CD4-positive, alpha-beta T cell treated with Interferon gamma for 1 hour (primary cell): Measurements from ENCODE around the gene FAM120A.

Source experiments
- DNase-seq: peaks from one replicate; pipeline ENCODE4 v3.0.0-alpha.2; 2020

The FAM120A gene

DNA sequence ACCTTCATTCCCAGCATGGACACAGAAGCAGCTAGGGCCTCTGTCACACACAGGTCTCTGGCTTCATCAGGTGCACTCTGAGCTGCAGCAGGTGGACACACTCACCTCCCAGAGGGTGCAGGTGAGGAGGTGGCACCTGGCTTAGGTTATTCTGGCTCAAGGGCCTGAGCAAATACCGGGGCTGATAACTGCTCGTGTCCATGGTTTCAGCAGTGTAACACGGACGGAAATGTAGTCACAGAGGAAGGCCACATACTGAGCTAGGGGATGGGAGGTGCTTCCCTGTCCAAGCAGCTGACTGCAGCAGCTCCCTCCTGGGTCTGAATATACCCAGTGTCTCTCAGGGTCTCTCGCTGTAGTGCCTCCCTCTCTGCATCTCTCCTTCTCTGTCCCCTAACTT, 130.6 kb downstream of the FAM120A start:
- DNase-seq: no peak

DNA sequence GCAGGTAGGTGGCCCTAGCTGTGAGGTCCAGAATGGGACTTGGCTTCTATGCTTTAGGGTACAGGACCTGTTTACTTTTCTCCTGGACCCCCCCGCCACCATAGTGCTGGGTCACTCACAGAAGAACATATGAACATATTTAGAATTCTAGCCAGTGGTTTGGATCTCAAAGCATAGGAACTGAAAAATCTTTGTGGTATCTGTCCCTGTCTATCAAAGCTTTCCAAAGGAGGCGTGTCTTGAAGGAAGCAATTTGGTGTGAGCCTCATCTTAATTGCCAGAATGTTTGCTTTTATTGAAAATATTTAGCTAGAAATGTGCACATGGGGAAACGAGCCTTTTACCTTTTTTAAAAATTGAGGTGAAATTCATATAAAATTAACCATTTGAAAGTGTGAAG, 131.1 kb downstream of the FAM120A start:
- DNase-seq: no peak

DNA sequence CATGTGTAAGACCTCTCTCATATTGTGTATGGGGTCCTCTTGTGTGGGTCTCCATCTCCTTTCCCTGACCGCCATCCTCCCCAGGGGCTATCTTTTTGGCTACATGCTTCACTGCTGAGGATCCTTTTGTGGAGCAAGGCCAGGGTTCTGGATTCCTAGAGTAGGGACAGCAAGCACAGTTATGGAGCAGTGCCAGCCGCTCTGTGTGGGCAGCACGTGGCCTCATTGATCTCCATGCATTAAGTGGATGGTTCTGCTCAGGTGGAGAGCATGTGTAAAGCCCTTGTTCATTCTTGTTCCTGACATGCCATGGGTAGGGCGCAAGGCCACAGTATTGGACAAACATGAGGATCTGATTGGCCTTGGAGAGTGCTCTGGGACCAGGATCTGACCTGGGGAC, 133.8 kb downstream of the FAM120A start:
- DNase-seq: no peak

DNA sequence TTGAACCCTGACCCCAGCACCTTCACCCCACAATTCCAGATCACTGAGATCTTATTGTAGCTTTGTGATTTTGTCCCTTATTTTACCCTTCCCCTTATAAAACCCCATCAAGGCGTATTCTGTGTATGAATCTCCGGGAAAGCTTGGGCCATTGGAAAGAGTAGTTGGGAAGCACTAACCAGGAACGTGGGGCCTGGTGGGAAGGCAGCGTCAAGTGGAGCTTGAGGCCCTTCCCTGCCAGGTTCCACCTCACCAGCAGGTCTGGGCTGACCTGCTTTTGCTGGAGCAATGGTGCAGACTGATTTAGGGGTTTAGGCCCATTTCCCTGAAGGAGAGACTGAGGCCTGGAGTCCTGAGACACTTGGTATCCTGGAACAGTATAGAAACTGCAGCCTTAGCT, 134.2 kb downstream of the FAM120A start:
- no peak for DNase-seq

DNA sequence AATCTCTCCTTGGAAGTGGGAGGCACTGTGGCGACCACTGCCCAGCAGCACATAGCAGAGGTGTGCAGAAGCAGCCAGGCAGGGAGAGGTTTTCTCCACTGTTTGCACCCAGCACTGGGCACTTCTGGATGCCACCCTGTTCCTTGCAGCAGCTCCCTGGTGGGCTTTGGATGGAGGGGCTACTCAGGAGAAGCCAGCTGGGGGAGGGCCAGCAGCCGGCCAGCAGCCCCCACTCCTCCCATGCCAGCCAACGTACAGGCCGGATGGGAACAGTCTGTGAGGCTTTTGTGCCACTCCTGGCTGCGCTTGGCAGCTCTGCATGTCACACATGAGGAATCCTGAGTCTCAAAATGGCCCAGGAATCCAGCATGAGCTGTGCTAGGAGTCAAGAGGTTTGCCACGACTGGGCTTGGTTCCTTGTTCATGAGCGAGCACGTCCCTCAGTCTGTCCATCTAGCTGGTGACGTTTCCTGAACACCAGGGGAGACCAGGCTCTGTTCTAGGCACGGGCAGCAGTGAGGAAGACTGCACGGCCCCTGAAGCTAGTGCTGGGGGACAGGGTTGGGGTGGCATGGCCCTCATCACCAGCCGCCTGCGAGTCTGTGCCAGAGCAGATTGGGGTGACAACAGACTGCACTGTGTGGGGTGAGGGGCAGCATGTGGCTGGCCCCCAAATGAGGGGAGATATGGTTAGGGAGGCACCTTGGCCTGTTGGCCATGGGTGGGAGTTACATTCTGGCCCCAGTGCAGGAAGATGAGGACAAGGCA, 135.0 kb downstream of the FAM120A start:
- no peak for DNase-seq

DNA sequence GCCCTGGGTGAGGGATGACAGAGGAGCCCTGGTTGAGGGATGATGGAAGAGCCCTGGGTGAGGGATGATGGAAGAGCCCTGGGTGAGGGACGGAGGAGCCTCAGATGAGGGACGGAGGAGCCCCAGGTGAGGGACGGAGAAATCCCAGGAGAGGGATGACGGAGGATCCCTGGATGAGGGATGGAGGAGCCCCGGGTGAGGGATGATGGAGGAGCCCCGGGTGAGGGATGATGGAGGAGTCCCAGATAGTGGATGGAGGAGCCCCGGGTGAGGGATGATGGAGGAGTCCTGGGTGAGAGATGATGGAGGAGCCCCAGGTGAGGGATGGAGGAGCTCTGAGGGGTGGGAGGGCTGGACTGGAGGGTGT, 135.8 kb downstream of the FAM120A start:
- DNase-seq: no peak

DNA sequence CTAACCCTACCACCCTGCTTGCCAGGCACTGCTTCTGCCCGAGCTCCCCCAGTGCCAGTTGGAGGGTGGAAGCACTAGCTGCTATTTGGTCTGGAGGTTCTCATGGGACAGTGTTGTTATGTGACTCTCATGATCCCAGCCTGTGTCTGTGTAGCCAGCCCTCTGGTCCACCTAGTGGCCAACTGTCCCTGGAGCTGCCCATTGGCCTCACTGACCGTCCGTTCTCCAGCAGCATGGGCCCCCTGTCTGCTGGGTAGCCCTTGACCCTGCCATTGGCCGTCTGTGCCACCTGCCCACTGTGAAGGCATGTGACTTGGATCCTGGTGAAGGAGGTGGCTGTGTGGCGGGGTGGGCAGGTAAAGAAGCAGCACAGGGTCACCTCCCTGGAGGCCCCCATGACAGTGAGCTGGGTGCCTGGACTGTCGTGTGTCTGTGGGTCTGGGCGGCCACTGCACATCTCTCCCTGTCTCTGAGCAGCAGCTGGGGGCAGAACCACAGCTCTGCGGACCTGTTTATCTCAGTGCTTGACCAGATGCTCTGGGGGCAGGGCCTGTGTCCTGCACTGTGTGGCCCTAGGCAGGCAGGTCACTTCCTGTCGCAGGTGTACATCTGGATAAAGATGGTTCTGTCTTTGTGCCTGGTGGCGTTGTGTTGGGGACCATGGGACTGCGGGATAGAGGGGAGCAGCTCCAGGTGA, 136.3 kb downstream of the FAM120A start:
- no peak for DNase-seq

DNA sequence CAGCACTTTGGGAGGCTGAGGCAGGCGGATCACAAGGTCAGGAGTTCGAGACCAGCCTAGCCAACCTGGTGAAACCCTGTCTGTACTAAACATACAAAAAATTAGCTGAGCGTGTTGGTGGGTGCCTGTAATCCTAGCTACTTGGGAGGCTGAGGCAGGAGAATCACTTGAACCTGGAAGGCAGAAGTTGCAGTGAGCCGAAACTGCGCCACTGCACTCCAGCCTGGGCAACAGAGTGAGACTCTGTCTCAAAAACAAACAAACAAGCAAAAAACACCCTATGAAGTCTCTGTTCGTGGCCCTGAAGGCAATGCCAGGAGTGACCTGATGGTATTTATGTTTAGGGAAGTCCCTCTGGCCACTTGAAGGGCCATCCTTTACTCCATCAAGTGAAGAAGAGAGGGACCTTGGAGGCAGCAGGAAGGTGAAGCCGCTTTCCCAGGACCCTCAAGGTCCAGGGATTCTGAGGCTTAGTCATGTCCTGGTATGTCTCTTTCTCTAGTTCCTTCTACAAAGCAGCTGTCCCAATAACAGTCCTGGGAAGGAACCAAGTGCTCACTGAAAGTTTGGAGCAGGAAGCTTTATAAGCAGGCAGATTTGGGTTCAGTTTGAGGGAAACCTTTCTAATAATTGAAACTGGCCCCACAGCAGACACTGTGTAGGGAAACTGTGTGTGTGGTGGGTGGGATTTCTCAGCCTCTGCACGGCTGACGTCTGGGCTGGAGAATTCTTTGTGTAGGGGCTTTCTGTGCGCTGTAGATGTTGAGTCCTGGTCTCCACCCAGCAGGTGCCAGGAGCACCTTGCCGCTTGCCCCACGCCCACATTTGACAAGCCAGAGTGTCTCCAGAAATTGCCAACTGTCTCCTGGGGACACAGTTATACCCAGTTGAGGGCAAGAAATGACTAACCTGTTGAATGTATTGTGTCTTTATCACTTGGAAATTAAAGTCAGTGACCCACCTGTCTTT, 137.4 kb downstream of the FAM120A start:
- DNase-seq: no peak

DNA sequence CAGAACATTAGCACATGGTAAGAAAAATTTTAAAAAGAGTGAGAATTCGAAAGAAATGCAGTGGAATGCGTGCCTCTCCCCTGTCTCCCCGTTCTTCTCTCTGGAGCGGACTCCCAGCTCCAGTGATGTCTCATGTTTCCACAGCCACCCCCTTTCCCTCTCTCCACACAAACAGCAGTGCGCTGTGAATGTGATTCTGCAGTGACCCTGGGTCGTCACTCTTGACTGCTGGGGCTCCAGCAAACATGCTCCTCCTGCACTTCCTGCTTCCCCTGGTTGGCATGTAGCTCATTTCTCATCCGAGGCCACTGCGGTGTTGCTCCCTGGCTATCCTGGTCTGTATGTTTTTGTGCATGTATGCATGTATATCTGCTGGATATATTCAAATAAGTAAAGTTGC, 138.2 kb downstream of the FAM120A start:
- no peak for DNase-seq

DNA sequence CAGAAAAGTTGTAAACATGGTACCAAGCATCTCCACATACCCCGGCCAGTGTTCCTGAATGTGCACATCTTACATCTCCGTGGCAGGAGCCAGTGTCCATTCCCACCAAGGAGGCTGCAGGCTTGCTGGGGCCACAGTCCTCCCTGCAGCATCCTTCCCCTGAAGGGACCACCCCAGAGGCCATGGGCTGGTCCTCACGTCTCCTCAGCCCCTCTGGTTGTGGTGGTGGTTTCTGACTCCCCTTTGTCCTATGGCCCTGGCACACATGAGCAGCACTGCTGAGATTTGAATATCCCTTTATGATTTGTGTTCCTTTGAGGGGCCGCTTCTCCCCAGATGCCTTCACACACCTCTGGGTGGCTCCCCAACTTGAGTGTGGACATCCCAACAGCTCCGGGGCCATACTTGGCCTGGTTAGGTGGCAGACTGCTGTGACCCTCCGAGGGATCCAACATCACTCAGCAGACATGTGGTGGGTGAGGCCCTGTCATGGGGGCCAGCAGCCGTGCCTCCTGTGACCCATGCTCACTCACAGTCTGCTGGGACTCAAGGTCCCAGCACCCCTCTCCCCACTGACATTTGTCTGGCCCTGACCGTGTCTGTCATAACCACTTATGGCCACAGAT, 139.2 kb downstream of the FAM120A start:
- no peak for DNase-seq

DNA sequence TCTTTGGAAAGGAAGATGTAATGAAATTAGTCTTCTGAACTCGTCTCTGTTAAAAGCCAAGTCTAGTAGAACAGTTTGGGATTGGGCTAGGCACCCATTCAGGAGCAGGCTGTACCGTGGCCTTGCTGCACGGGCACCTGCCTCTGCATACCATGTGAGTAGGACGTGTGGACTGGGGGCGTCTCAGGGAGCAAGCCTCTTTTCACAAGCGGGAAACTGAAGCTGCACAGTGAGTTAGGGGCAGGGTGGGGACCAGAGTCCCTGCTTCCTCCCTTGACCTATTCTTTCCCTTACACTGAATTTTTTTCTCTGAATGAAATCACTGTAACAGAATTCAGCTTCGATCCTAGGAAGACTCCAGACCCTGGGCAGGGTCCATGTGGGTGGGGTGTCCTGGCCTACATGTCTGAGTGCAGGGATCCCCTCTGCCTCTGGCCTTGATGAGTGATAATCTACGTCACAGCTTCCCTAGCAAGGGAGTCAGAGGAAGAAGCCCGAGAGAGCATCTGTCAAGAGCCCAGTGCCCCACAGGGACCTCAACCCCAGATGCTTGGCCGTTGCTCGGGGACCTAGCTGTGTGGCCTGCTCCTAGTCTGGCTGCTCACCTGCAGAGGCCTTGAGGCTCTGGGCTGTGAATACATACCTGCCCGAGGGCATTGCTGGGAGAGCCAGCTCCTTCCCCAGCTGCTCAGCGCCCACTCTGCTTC, 140.0 kb downstream of the FAM120A start:
- DNase-seq: no peak

DNA sequence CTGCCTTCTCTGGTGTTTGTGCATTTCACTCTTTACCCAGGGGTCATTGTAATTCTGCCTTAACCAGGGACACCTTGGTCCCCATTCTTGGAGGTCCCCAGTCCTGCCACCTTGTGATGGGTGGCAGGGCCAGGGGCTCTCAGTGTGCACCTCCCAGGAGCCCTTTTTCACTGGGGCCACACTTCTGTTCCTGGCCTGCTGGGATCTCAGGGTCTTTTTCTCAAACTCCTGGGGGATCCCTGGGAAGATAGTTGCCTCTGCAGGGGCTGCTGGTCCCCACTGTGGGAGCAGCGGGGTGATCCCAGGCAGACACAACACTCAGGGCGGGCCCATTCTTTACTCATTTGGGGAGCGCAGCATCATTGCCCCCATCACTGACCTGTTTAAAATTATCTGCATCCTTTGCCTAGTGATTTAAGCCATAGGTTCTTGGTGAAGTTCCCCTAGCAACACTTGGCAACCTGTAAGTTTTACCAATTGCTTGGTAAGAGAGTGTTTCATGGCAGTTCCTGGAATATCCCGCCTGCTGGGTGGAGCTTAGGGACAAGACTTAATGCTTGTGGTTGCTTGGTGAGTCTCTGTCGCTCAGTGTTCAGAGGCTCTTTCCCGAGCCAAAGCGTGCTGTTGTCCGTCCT, 140.6 kb downstream of the FAM120A start:
- DNase-seq: no peak

DNA sequence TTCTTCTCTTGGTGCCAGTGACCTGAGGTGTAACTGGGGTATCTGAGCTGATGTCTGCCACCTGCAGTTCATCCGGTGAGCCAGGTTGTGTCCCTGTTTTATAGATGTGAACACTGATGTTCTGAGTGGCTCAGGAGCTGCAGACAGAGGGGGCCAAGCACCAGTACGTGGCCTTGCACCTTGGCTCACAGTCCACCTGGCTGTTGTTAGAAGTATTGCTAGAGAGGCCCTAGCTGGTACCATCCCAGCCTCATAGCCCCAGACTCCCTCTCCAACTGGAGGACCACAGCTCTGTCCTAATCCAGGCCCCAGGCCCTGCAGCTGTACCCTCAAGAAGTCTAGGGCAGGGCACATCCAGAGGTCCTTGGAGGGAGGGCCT, 141.1 kb downstream of the FAM120A start:
- DNase-seq: no peak

DNA sequence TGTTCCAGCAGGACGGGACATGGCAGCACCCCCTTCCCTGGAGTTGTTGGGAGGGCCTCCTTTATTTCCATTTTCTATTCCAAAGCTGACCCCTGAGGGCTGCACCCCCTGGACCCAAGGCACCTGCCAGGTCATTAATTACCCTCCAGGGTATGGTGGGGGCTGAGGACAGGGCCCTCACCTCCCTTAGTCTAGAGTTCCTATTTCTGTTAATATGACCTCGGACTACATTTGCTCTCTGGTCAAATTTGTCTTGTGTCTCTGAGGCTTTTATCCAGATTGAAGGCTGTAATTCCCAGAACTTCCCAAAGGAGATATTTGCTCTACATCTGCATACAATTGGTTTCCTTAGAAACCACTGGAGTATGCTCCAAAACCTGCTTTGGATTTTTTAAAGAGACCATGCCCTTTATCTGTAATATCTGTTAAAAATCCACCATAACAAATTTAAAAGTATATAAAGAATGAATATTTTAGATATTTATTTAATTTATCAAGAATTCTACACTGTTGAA, 141.7 kb downstream of the FAM120A start:
- no peak for DNase-seq

DNA sequence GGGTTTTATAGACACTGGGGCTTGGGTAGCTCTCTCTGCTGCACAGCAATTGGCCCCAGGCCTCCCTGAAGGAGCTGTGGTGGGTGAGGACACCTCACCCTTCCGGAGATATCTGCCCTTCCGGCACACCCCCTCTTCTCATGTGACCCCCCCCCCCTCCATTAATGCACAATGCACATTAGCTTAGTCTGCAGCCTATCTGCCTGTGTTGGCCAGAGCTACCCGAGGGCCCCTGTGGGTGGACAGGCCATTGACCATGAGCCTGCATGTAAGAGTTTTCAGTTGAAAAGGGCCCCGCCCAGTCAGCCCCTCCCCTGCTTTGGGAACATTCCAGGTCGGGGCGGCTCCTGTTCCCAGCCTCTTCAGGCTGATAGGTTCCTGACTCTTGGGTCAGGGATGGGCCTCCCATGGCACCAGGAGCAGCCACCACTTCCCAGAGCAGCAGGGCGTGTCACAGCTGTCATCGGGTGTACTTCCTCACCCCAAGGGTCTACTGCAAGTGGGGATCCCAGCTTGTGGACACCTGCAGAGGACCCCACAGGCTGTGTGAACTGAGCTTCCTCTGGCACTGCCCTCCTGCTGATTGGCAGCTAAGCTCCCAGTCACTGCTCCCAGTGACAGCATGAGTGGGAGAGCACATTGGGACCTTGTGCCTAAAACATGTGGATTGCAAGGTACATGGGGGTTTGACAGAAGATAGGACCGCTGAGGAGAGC, 142.7 kb downstream of the FAM120A start:
- DNase-seq: no peak

DNA sequence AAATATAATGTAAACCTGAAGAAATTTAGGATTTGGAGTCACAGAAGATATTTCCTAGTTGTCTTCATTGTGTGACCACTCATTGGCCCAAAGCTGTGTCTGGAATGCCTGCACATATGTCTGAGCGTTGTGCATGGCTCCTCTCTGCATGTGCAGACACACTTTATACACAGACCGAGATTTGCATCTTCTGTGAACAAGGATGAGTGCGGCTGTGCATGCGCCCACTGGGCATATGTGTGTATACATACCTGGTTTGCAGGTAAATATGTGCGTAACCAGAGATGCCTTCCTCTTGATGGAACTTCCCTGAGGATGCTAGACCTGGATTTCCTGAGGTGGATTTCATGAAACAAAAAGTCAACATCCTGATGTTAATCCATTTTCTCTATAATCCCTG, 144.0 kb downstream of the FAM120A start:
- no peak for DNase-seq

DNA sequence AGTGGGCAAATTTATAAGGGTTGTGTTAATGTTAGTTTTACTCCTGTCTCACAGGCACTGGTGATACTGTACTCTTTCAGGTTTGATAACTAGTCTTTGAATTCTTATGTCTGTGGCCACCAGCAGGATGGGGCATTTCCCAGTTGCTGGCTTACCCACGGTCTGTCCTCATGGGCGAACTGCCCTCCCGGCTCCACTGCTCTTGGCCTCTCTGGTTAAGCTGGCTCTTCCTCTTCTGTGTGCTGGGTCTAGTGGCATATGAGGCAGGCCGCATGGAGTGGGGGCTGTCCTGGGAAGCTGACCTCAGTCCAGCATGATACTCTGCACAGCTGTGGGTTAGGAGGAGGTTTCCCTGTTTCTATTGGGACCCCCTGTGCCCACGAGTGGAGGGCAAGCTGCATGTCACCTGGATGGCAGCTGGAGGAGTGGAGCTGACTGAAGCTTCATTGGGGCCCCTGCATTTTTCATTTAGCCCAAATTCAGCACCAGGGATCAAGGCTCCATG, 144.4 kb downstream of the FAM120A start:
- DNase-seq: no peak

DNA sequence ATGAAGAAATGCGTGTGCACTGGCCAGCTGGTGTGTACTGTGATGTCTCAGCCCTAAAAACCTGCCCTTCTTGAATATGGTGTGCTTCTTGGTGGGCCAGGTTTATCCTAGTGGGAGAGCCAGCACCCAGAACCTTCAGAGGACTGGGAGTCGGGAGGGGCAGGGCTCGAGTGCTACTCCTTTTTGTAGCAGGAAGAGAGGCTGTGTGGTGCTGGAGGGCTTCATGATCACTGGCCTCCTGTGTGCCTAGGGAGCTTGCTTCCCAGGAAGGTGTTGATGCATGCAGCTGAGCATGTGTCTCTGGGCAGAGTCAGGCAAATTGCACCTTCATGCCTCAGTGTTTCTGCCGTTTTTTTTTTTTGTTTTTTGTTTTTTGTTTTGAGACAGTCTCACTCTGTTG, 144.9 kb downstream of the FAM120A start:
- DNase-seq: no peak

DNA sequence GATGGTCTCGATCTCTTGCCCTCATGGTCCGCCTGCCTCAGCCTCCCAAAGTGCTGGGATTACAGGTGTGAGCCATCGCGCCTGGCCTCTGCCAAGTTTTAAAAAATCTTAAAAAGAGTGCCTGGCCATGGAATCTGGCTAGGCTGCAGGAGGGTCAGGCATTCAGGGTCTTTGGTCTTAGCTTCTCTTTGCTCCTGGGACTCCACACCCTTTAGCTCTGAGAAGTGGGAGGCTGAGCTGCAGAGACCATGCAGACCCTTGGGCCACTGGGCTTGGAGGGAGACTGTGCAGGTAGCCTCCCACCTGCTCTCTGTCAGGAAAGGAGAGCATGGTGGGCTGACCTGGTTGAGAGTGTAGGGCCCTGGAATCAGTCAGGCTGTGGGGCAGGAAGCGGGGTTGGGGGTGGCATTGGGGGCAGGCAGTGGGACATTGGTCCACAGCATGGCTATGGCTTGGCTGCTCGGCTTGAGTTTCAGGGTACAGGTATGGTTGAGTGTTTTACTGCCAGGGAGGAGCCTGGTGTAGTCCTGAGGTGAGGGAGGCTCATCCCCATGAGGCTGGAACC, 145.7 kb downstream of the FAM120A start:
- no peak for DNase-seq

DNA sequence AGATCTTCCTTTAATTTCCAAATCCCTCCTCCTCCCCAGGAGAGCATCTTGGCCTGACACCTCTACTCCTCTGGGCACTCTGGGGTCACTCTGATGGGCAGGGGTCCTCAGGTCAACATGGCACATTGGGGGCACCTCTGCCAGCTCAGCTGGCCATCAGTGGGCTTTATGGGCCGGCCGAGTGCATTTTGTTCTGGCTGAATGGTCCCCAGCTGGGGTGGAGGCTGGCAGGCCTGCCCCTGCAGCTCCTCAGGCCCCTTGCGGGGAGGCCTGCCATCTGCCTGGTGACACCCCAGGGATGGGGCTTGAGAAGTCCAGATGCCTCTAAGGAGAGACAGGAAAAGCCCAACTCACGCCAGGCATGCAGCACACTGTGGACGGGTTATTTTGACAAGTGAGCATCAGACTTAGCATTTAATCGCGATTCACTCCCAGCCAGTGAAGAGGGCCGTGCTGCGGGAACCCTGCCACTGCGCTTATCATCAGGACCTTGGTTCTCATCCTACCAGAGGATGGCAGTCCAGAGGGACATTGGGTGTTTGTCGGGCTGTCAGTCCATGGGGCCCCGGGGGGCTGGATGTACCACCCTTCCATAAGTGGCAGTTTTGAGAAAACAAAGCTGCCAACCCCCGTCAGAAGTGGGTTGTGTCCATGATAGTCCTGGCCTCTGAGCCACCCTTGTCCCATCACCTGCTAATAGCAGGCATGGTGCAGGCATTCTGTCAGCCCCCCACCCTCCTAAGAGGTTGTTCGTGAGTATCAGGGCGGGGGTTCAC, 146.6 kb downstream of the FAM120A start:
- DNase-seq: no peak
